Fibroblast of lung (primary cell): ENCODE results near the gene CD83.

Experiments
- CTCF ChIP-seq, 2 donors: IDR thresholded peaks in 1 of 2; conservative IDR thresholded peaks in 1 of 2; 1 replicate in 1 of 2; 2 replicates in 1 of 2; pipeline ENCODE4 v1.5.1; 2011 to 2012; ENCODE audit warnings: low read length in 2 of 2, control low read depth in 1 of 2, inconsistent platforms in 1 of 2, low read depth in 1 of 2, mild to moderate bottlenecking in 1 of 2
- EZH2 ChIP-seq: IDR thresholded peaks from 2 replicates; pipeline ENCODE4 v1.5.1; 2012; ENCODE audit warnings: low read length, control low read depth, mild to moderate bottlenecking; ENCODE audit errors: missing control alignments

- no peak for TF ChIP-seq CTCF (conservative IDR thresholded peaks at IDR 0.05 in 1 of 2, IDR thresholded peaks at IDR 0.05 in 1 of 2; ENCODE audit: low read depth in 1 of 2, low read length in 2 of 2)
- TF ChIP-seq EZH2 = no peak
Observed at GRCh38 chr6:14128746-14129145, 11.2 kb downstream of the CD83 start.
